Neuronal stem cell (in vitro differentiated cells): ENCODE data around the gene SLC22A1.

Source experiments
- DNase-seq: peaks from one replicate; pipeline ENCODE4 v3.0.0-alpha.2; 2013; ENCODE audit warnings: low spot score
- H2AFZ ChIP-seq: one replicate; pipeline ENCODE4 v1.6.1; 2013; ENCODE audit warnings: mild to moderate bottlenecking, low read length, inconsistent platforms
- H2AK5ac ChIP-seq: 2 replicates; pipeline ENCODE4 v1.6.1; 2013; ENCODE audit warnings: low read depth, mild to moderate bottlenecking, inconsistent platforms, low read length, moderate library complexity, mixed read lengths
- H2BK120ac ChIP-seq: 2 replicates; pipeline ENCODE4 v1.6.1; 2013; ENCODE audit warnings: low read depth, mild to moderate bottlenecking, inconsistent platforms, low read length, moderate library complexity, mixed read lengths
- H2BK12ac ChIP-seq: one replicate; pipeline ENCODE4 v1.6.1; 2013; ENCODE audit warnings: low read length, inconsistent platforms
- H2BK15ac ChIP-seq: 2 replicates; pipeline ENCODE4 v1.6.1; 2013; ENCODE audit warnings: mild to moderate bottlenecking, low read length, inconsistent platforms, mixed read lengths
- H2BK5ac ChIP-seq: one replicate; pipeline ENCODE4 v1.6.1; 2013; ENCODE audit warnings: inconsistent platforms, mild to moderate bottlenecking, low read length, moderate library complexity
- H3K14ac ChIP-seq: one replicate; pipeline ENCODE4 v1.6.1; 2013; ENCODE audit warnings: low read length, inconsistent platforms
- H3K18ac ChIP-seq: 2 replicates; pipeline ENCODE4 v1.6.1; 2013; ENCODE audit warnings: low read length, inconsistent platforms
- H3K23ac ChIP-seq: 2 replicates; pipeline ENCODE4 v1.6.1; 2013; ENCODE audit warnings: low read depth, mild to moderate bottlenecking, mixed read lengths, low read length, inconsistent platforms; ENCODE audit not compliant: poor library complexity
- H3K27ac ChIP-seq: replicated peaks from 3 replicates; pipeline ENCODE4 v1.5.1; 2013; ENCODE audit warnings: low read length, inconsistent platforms
- H3K27me3 ChIP-seq, 3 experiments: 2 replicates each; pipeline ENCODE4 v1.6.1; 2013; ENCODE audit warnings: low read length in 3 of 3, mild to moderate bottlenecking in 2 of 3, inconsistent platforms in 1 of 3, low read depth in 1 of 3, mixed read lengths in 1 of 3, moderate library complexity in 1 of 3; ENCODE audit not compliant: control insufficient read depth in 3 of 3, insufficient read depth in 3 of 3
- H3K36me3 ChIP-seq, 2 donors: replicated peaks in 1 of 2; 2 replicates each; pipeline ENCODE4 v1.6.1; 2013; ENCODE audit warnings: low read length in 2 of 2; ENCODE audit not compliant: control insufficient read depth in 2 of 2, insufficient read depth in 2 of 2
- H3K4ac ChIP-seq: 2 replicates; pipeline ENCODE4 v1.6.1; 2013; ENCODE audit warnings: inconsistent platforms, mild to moderate bottlenecking, low read length, moderate library complexity
- H3K4me1 ChIP-seq, 2 donors: 1 replicate in 1 of 2; 2 replicates in 1 of 2; pipeline ENCODE4 v1.6.1; 2013; ENCODE audit warnings: low read length in 2 of 2, low read depth in 1 of 2; ENCODE audit not compliant: control insufficient read depth in 2 of 2, insufficient read depth in 1 of 2
- H3K4me2 ChIP-seq: one replicate; pipeline ENCODE4 v1.6.1; 2013; ENCODE audit warnings: mild to moderate bottlenecking, low read length, inconsistent platforms; ENCODE audit not compliant: insufficient read depth, poor library complexity, severe bottlenecking
- H3K4me3 ChIP-seq, 2 donors: 2 replicates each; pipeline ENCODE4 v1.5.1; 2013; ENCODE audit warnings: low read length in 2 of 2, mild to moderate bottlenecking in 2 of 2, inconsistent platforms in 1 of 2, moderate library complexity in 1 of 2
- H3K79me1 ChIP-seq: one replicate; pipeline ENCODE4 v1.6.1; 2013; ENCODE audit warnings: low read depth, mild to moderate bottlenecking, inconsistent platforms, low read length, moderate library complexity
- H3K9ac ChIP-seq: one replicate; pipeline ENCODE4 v1.6.1; 2013; ENCODE audit warnings: mild to moderate bottlenecking, low read depth, low read length, inconsistent platforms; ENCODE audit not compliant: poor library complexity
- H3K9me3 ChIP-seq, 2 donors: replicated peaks in 1 of 2; 2 replicates each; pipeline versions ENCODE3 to v1.6.1; 2013; ENCODE audit warnings: low read length in 2 of 2, mild to moderate bottlenecking in 2 of 2, inconsistent platforms in 1 of 2, low read depth in 1 of 2, mixed read lengths in 1 of 2, moderate library complexity in 1 of 2; ENCODE audit not compliant: control insufficient read depth in 2 of 2, insufficient read depth in 1 of 2
- H4K8ac ChIP-seq: one replicate; pipeline ENCODE4 v1.6.1; 2013; ENCODE audit warnings: low read depth, mild to moderate bottlenecking, inconsistent platforms, low read length, moderate library complexity
- H4K91ac ChIP-seq: one replicate; pipeline ENCODE4 v1.6.1; 2013; ENCODE audit warnings: low read length, low read depth, mild to moderate bottlenecking, inconsistent platforms; ENCODE audit not compliant: poor library complexity
- WGBS, 2 donors: extraction: QIAGEN DNeasy Blood & Tissue Kit; methylation state at CpG; one replicate each; pipeline ENCODE4 v1.1.7; 2013; ENCODE audit warnings: missing lambda C conversion rate in 2 of 2, mixed read lengths in 1 of 2; ENCODE audit not compliant: insufficient read length in 2 of 2, insufficient replicate concordance in 1 of 2; ENCODE audit errors: extremely low coverage in 2 of 2; 5-methylcytosine and 5-hydroxymethylcytosine counted together

Gene SLC22A1

GRCh38 chr6:160121981-160122380 is 366 bp downstream of the SLC22A1 start:
- H3K4me1 ChIP-seq = peaks cover 0 to 2% of the 10 kb centered on the region in 2 donors
- no peaks in the 10 kb centered on the region for H3K36me3 ChIP-seq
- H2BK120ac ChIP-seq = no peak overlapping the region
- no peak overlapping the region for H3K4ac ChIP-seq
- peak overlapping the region; percentile 9 for H3K18ac ChIP-seq
- H3K79me1 ChIP-seq = peaks cover 2% of the 10 kb centered on the region
- H2BK5ac ChIP-seq = no peak overlapping the region
- no peaks in the 10 kb centered on the region for H3K27me3 ChIP-seq
- no peak overlapping the region for H3K4me2 ChIP-seq
- no peak overlapping the region for H3K23ac ChIP-seq
- no peak overlapping the region for H2AFZ ChIP-seq
- H3K27ac ChIP-seq = no peak overlapping the region
- H3K9me3 ChIP-seq = peaks cover 7 to 18% of the 10 kb centered on the region in 2 donors
- no peak overlapping the region for H4K91ac ChIP-seq
- no CpG with 5 or more reads among the region's 14 CpGs for WGBS, 2 donors
- H3K14ac ChIP-seq = no peak overlapping the region
- H3K9ac ChIP-seq = no peak overlapping the region
- H2BK15ac ChIP-seq = no peak overlapping the region
- no peak for DNase-seq
- no peak overlapping the region for H2AK5ac ChIP-seq
- H4K8ac ChIP-seq = no peak overlapping the region
- no peak overlapping the region for H3K4me3 ChIP-seq
- no peak overlapping the region for H2BK12ac ChIP-seq

DNA sequence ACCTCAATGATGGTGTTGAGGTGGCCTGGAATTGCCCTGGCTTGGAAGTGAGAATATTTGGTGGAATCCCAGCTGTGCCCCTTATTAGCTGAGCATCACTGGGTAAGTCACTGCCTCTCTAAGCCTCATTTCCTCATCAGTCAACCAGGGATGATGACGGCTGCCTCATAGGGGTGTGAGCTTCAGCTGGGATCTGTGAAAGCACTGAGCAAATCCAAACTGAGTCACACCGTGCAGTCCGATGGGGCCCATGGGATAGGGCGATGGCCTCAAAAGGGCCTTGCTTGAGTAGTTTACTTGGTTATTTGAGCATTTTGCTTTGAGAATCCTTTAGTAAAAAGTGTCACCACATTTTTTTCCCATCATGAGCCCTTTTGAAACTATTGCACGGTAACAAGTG is 1.1 kb downstream of the SLC22A1 start:
- no peaks in the 10 kb centered on the region for H3K27me3 ChIP-seq
- no peak overlapping the region for H3K14ac ChIP-seq
- H2AFZ ChIP-seq = no peak overlapping the region
- no CpG with 5 or more reads among the region's 5 CpGs for WGBS, 2 donors
- no peak overlapping the region for H4K8ac ChIP-seq
- no peak overlapping the region for H2BK12ac ChIP-seq
- H3K36me3 ChIP-seq = no peaks in the 10 kb centered on the region
- H3K79me1 ChIP-seq = peaks cover 2% of the 10 kb centered on the region
- H3K4ac ChIP-seq = no peak overlapping the region
- no peak overlapping the region for H3K4me3 ChIP-seq
- H3K18ac ChIP-seq = no peak overlapping the region
- no peak overlapping the region for H3K9ac ChIP-seq
- no peak overlapping the region for H2BK5ac ChIP-seq
- DNase-seq = no peak
- peaks cover 0 to 2% of the 10 kb centered on the region in 2 donors for H3K4me1 ChIP-seq
- H3K9me3 ChIP-seq = peaks cover 4 to 11% of the 10 kb centered on the region in 2 donors
- H3K23ac ChIP-seq = no peak overlapping the region
- no peak overlapping the region for H2AK5ac ChIP-seq
- H4K91ac ChIP-seq = no peak overlapping the region
- no peak overlapping the region for H2BK15ac ChIP-seq
- H2BK120ac ChIP-seq = no peak overlapping the region
- H3K4me2 ChIP-seq = no peak overlapping the region
- no peak overlapping the region for H3K27ac ChIP-seq

- no peak overlapping the region for H2BK15ac ChIP-seq
- no peak overlapping the region for H2BK5ac ChIP-seq
- no peak overlapping the region for H3K18ac ChIP-seq
- no peak overlapping the region for H3K23ac ChIP-seq
- H2AFZ ChIP-seq = no peak overlapping the region
- no peaks in the 10 kb centered on the region for H3K27me3 ChIP-seq
- no peak overlapping the region for H4K8ac ChIP-seq
- no peak overlapping the region for H3K14ac ChIP-seq
- no peaks in the 10 kb centered on the region for H3K9me3 ChIP-seq
- no peak overlapping the region for H3K4me3 ChIP-seq
- peaks cover 0 to 2% of the 10 kb centered on the region in 2 donors for H3K4me1 ChIP-seq
- H2BK12ac ChIP-seq = no peak overlapping the region
- H2BK120ac ChIP-seq = no peak overlapping the region
- no peak overlapping the region for H3K4me2 ChIP-seq
- no peak overlapping the region for H2AK5ac ChIP-seq
- no peak overlapping the region for H3K4ac ChIP-seq
- H4K91ac ChIP-seq = no peak overlapping the region
- DNase-seq = no peak
- H3K9ac ChIP-seq = no peak overlapping the region
- H3K36me3 ChIP-seq = no peaks in the 10 kb centered on the region
- no peak overlapping the region for H3K27ac ChIP-seq
- peaks cover 2% of the 10 kb centered on the region for H3K79me1 ChIP-seq
- WGBS, 2 donors = no CpG with 5 or more reads among the region's 2 CpGs
Observed at GRCh38 chr6:160124007-160124406, 2.4 kb downstream of the SLC22A1 start.

- H4K91ac ChIP-seq = no peak overlapping the region
- H2AFZ ChIP-seq = no peak overlapping the region
- H3K4me2 ChIP-seq = no peak overlapping the region
- H3K27ac ChIP-seq = no peak overlapping the region
- H3K4me3 ChIP-seq = no peak overlapping the region
- H3K9ac ChIP-seq = no peak overlapping the region
- H3K18ac ChIP-seq = no peak overlapping the region
- H3K79me1 ChIP-seq = peaks cover 2% of the 10 kb centered on the region
- H4K8ac ChIP-seq = no peak overlapping the region
- no peak overlapping the region for H2AK5ac ChIP-seq
- H2BK5ac ChIP-seq = no peak overlapping the region
- no peaks in the 10 kb centered on the region for H3K27me3 ChIP-seq
- no CpG with 5 or more reads among the region's 5 CpGs for WGBS, 2 donors
- DNase-seq = no peak
- H2BK15ac ChIP-seq = no peak overlapping the region
- peaks cover 0 to 2% of the 10 kb centered on the region in 2 donors for H3K4me1 ChIP-seq
- H3K4ac ChIP-seq = no peak overlapping the region
- no peak overlapping the region for H2BK12ac ChIP-seq
- no peak overlapping the region for H3K14ac ChIP-seq
- no peaks in the 10 kb centered on the region for H3K36me3 ChIP-seq
- H2BK120ac ChIP-seq = no peak overlapping the region
- H3K9me3 ChIP-seq = no peaks in the 10 kb centered on the region
- no peak overlapping the region for H3K23ac ChIP-seq
Observed at GRCh38 chr6:160124605-160125004, 3.0 kb downstream of the SLC22A1 start.
